B cell (primary cell): ENCODE results near the gene GALNT18.

ENCODE experiments used
- EZH2 ChIP-seq: IDR thresholded peaks from 2 replicates; pipeline ENCODE4 v1.6.1; 2012; ENCODE audit warnings: borderline replicate concordance, low read depth, mild to moderate bottlenecking, moderate library complexity, low read length; ENCODE audit not compliant: insufficient read depth, poor library complexity, severe bottlenecking
- TF ChIP-seq, protein P1 (sequence below): fragments of 200-600 bp; IDR thresholded peaks from one replicate; pipeline ENCODE4 v1.8.0; 2022; ENCODE audit warnings: antibody characterized with exemption, mild to moderate bottlenecking

DNA sequence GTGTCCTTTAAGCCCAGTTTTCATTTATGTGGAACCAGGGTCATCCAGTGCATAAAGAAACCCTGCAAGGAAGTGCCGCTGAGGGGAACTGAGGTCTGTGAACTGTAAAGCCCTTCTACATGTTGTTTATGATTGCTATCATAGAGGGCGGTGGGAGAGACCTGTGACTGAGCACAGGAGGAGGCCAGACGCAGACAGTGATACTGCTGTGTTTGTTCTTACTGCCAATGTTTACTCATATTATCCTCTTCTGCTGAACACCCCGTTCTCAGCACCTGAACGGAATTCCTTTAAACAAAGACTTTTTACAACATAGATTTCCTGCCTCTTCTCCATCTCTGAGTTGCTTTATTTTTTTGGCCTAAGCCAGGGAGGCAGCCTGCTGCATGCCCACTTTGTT is 967 bp upstream of the GALNT18 start:
- TF ChIP-seq, protein P1, sequence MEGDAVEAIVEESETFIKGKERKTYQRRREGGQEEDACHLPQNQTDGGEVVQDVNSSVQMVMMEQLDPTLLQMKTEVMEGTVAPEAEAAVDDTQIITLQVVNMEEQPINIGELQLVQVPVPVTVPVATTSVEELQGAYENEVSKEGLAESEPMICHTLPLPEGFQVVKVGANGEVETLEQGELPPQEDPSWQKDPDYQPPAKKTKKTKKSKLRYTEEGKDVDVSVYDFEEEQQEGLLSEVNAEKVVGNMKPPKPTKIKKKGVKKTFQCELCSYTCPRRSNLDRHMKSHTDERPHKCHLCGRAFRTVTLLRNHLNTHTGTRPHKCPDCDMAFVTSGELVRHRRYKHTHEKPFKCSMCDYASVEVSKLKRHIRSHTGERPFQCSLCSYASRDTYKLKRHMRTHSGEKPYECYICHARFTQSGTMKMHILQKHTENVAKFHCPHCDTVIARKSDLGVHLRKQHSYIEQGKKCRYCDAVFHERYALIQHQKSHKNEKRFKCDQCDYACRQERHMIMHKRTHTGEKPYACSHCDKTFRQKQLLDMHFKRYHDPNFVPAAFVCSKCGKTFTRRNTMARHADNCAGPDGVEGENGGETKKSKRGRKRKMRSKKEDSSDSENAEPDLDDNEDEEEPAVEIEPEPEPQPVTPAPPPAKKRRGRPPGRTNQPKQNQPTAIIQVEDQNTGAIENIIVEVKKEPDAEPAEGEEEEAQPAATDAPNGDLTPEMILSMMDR: no peak
- no peak for TF ChIP-seq EZH2
